Measurements from ENCODE around the gene PARVA.

DNA sequence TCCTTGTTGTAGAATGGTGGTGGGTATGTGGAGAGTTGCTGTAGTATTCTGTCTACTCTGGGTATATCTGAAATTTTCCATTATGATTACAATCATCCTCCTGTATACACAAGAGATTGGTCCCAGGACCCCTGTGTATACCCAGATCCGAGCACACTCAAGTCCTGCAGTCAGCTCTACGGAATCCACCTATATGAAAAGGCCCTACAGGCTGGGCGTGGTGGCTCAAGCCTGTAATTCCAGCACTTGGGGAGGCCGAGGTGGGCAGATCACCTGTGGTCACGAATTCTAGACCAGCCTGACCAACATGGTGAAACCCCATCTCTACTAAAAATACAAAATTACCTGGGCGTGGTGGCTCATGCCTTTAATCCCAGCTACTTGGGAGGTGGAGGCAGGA, 17.2 kb downstream of the PARVA start:
- no peak for TF ChIP-seq CTCF (IDR thresholded peaks at IDR 0.05)
- no peak for TF ChIP-seq REST (IDR thresholded peaks at IDR 0.05; ENCODE audit: insufficient read depth in 1 of 2, low read depth in 2 of 2, low read length in 1 of 2)
- no peak for TF ChIP-seq SIN3A (IDR thresholded peaks at IDR 0.05; ENCODE audit: borderline replicate concordance, insufficient read depth, low read depth, low read length)
- TF ChIP-seq POLR2AphosphoS5 (IDR thresholded peaks at IDR 0.05; ENCODE audit: low read depth, low read length), result no peak
- no peak for TF ChIP-seq TCF7L2 (IDR thresholded peaks at IDR 0.05; ENCODE audit: low read depth, low read length)

Measured in Panc1 (cell line).